NCI-H524 (cell line): ENCODE results near the gene TGDS.
"Not testable (repeated sequence)": the region's sequence is repeated elsewhere in the genome, so short reads cannot be mapped to it uniquely, and the experiment has no call there.

ENCODE experiments used
- DNase-seq, 2 experiments: peaks; one replicate each; lab custom pipeline; 2025; lab: John Stamatoyannopoulos, UW

Gene TGDS, protein sequence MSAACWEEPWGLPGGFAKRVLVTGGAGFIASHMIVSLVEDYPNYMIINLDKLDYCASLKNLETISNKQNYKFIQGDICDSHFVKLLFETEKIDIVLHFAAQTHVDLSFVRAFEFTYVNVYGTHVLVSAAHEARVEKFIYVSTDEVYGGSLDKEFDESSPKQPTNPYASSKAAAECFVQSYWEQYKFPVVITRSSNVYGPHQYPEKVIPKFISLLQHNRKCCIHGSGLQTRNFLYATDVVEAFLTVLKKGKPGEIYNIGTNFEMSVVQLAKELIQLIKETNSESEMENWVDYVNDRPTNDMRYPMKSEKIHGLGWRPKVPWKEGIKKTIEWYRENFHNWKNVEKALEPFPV

GRCh38 chr13:94595950-94596574, at the start of gene TGDS:
TSS of gene TGDS (minus strand) at chr13:94596152. CDS start at chr13:94596136, 16 bp downstream.
- DNase-seq = peak; percentile 77 to 91

GRCh38 chr13:94641409-94641941, 45.5 kb upstream of the TGDS start:
- DNase-seq = no peak

DNA sequence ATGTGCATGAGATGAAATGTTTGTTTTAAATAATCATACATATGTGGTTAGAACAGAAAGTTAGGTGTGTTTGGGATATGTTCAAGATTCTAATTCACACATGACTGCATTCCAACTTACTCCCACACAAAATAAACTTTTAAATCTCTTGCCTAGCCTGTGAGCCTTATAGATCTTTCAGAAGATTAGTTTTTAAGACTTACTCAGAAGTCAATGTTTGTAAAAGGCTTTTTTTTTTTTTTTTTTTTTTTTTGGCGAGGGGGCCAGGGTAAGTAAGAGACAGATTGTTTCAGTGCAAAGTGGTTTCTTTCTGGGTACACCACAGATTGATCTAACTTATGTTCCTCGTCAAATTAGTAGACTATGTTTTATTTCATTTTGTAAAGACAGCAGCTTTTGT, 44.8 kb upstream of the TGDS start:
- no peak for DNase-seq

DNA sequence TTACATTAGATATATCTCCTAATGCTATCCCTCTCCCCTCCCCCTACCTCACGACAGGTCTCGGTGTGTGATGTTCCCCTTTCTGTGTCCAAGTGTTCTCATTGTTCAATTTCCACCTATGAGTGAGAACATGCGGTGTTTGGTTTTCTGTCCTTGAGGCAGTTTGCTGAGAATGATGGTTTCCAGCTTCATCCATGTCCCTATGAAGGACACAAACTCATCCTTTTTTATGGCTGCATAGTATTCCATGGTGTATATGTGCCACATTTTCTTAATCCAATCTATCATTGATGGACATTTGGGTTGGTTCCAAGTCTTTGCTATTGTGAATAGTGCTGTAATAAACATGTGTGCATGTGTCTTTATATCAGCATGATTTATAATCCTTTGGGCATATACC, 41.7 kb upstream of the TGDS start:
- DNase-seq = not testable (repeated sequence)

- DNase-seq = no peak
Observed at GRCh38 chr13:94636942-94637578, 41.1 kb upstream of the TGDS start.

GRCh38 chr13:94636096-94636495, 40.1 kb upstream of the TGDS start:
- DNase-seq = peak in 1 of 2 experiments; percentile 24

- no peak for DNase-seq
Observed at GRCh38 chr13:94632226-94632980, 36.5 kb upstream of the TGDS start.

- DNase-seq = no peak
Observed at GRCh38 chr13:94630858-94631257, 34.9 kb upstream of the TGDS start.

GRCh38 chr13:94623316-94623715, 27.4 kb upstream of the TGDS start:
- DNase-seq = no peak

- DNase-seq = no peak
Observed at GRCh38 chr13:94622344-94622743, 26.4 kb upstream of the TGDS start.

DNA sequence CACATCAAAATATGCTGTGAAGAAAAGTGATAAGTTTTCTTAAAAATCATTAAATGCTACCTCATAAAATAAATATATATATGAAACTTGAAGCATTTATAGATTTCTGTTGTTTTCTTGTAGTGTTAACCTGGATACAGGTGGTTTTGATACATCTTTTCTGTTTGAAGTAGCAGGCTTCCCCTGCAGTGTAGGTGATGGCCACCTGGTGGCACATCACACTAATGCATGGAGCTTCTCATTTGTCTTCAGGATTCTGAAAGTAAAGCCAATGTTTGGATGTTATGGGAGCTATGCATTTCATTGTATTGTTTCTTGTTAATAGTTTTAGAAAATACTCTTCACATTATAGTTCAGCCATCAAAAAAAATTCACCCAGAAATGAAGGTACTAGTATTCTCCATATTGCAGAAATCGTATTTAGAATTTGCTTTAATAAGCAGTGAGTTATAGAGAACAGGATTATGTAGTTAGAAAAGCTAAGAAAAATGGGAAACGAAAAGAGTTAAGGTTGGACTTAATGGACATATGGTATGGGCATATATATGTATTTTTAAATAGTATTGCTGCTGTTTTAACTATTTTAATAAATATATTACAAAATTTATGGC, 24.4 kb upstream of the TGDS start:
- peak in 1 of 2 experiments; percentile 57 for DNase-seq

DNA sequence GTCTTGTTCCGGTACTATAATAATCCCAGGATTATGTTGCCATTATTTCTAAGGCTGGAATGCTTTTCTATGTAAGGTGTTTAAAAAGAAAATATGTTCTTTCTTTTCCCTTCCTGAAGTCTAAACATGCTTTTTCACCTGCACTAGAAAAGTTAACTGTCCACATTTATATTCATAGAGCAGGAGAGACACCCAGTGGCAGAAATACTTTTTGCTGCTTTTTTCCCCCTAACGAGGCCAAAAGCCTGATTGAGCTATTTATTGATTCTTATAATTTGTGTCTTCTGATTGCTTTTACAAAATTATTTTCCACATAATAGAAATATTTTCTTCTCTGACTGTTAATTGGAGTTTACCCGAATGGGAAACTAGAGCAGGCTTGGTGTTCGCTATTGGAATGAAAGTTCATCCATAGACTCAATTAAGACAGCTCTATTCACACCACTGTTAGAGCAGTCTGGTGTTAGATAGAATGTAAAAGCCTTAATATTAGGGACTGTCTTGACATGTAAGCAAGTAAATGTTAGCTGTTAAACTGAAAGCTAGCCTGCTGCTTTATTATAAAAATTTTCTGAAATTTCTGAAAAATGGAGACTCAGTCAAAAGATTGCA, 21.5 kb upstream of the TGDS start:
- peak in 1 of 2 experiments; percentile 37 for DNase-seq

DNA sequence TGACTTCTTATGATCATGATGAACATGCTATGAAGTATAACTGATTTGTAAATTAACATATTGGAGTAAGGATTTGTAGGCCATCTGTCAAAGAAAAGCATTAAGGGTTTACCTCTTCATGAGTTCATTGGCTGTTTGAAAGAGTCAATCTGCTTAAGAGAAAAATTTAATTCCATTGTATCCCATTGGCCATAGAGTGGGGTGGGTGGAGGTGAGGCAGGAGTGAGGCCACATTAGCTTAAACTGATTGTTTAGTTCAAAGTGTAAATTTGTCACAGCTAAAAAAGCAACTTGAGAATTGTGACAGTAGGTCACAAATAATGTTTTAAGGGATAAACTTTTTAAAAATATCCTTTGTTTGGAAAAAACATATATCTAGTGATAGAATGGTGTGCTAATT, 17.1 kb upstream of the TGDS start:
- peak; percentile 66 to 91 for DNase-seq

- no peak for DNase-seq
Observed at GRCh38 chr13:94612050-94612449, 16.1 kb upstream of the TGDS start.

DNA sequence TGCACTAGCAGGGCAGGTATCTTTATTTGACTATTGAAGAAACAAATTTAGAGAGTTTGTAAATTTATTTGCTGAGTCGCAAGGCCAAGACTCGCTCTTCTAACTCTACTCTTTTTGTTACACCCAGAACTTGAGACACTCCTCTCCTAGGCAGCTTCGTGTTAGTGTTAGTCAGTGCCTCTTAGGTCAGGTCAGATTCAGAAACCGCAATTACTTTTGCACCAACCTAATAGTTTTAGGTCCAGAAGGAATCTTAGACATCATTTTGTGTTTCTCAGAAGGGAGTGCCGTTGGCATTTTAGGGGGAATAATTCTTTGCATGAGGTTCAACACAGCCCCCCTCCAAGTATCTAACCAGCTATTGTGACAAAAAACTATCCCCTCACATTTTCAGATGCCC, 14.5 kb upstream of the TGDS start:
- DNase-seq = no peak

GRCh38 chr13:94609196-94609595, 13.2 kb upstream of the TGDS start:
- no peak for DNase-seq

GRCh38 chr13:94608586-94608985, 12.6 kb upstream of the TGDS start:
- no peak for DNase-seq

DNA sequence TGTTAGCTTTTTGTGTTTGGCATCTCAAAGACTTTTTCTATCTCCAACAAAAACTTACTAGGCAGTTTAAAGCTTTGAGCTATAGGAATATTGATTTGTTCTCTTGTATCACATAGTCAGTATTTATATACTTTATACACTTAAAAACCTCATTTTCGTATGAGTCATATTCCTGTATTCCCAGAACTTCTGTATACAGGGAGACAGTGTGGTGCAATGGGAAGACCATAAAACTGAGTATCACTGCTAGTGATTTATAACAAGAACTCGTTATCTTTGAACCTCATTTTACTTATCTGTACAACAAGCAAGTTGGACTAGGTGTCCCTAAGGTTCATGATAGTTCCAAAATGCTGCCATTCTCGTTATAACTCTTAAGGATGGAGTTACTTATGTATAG, 12.0 kb upstream of the TGDS start:
- no peak for DNase-seq

- DNase-seq = no peak
Observed at GRCh38 chr13:94607056-94607455, 11.1 kb upstream of the TGDS start.

DNA sequence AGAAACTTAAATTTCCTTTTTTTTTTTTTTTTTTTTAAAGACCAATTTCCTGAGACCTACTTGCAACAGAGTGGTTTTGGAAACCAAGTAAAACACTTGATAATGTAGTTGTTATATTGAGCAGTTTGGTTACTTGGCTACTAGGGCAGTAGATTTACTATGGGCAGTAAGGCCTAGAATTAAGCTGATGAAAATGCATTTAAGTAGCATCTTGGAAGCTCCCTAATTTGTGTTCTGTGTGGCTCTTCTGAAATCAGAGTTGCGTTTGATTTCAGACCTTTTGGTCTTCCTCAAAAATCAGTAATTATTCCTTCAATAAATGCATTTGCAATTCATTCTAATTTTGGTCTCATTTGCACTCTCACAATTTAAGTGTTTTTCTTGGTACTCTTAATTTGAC, 6.5 kb upstream of the TGDS start:
- no peak for DNase-seq
